ENCODE results near the gene SPSB1.

The SPSB1 gene

GRCh38 chr1:9375912-9376311 is 83.2 kb downstream of the SPSB1 start:
- no peaks in the 10 kb centered on the region for H3K36me3 ChIP-seq (ENCODE audit: control insufficient read depth in 2 of 2, insufficient read depth in 1 of 2, low read length in 2 of 2)
- H3K27ac ChIP-seq (ENCODE audit: extremely low read depth, low read depth, low read length): no peak overlapping the region
- no peaks in the 10 kb centered on the region for H3K4me1 ChIP-seq (ENCODE audit: control insufficient read depth, insufficient read depth, low read length)
- H3K9me3 ChIP-seq (ENCODE audit: control insufficient read depth, insufficient read depth, low read depth, low read length): no peaks in the 10 kb centered on the region
- TF ChIP-seq ZNF26 (tag by site-specific recombination; IDR thresholded peaks at IDR 0.05) (no peak), ZNF121 (tag by site-specific recombination; IDR thresholded peaks at IDR 0.05) (no peak), ZNF624 (tag by site-specific recombination; IDR thresholded peaks at IDR 0.05) (no peak), SP2 (tag by site-specific recombination; IDR thresholded peaks at IDR 0.05) (no peak), ZNF362 (tag by site-specific recombination; IDR thresholded peaks at IDR 0.05) (no peak), ZNF211 (tag by site-specific recombination; IDR thresholded peaks at IDR 0.05; ENCODE audit: low read depth) (no peak), REPIN1 (tag by site-specific recombination; IDR thresholded peaks at IDR 0.05; ENCODE audit: low read depth) (no peak), ZBTB6 (tag by site-specific recombination; IDR thresholded peaks at IDR 0.05) (no peak), KLF16 (tag by site-specific recombination; IDR thresholded peaks at IDR 0.05) (no peak), ZNF660 (tag by site-specific recombination; IDR thresholded peaks at IDR 0.05) (no peak), SP7 (tag by site-specific recombination; IDR thresholded peaks at IDR 0.05) (no peak), ZNF529 (tag by site-specific recombination; IDR thresholded peaks at IDR 0.05; ENCODE audit: insufficient replicate concordance) (no peak), ZNF670 (tag by site-specific recombination; IDR thresholded peaks at IDR 0.05; ENCODE audit: low read depth) (no peak), ZNF423 (tag by site-specific recombination; IDR thresholded peaks at IDR 0.05) (no peak), HIC1 (tag by site-specific recombination; IDR thresholded peaks at IDR 0.05) (no peak), ZNF513 (tag by site-specific recombination; IDR thresholded peaks at IDR 0.05) (no peak), ZNF366 (tag by site-specific recombination; conservative IDR thresholded peaks at IDR 0.05) (no peak), ZNF580 (tag by site-specific recombination; IDR thresholded peaks at IDR 0.05) (no peak), ZNF132 (tag by site-specific recombination; IDR thresholded peaks at IDR 0.05; ENCODE audit: borderline replicate concordance) (no peak)
- ChIA-PET CTCF (no interaction called here), POLR2A (interaction anchor here (1.1 kb wide), 1 partner anchor 13 kb away, joined by 5 read pairs; no protein-coding TSS in a partner anchor)
- no peak overlapping the region for H3K4me3 ChIP-seq (ENCODE audit: low read depth, low read length)
